ENCODE results near the gene CGB1.

CGB1 gene

GRCh38 chr19:49065905-49066512 is 29.3 kb upstream of the CGB1 start:
- Histone ChIP-seq H3K27me3 (replicated peaks; ENCODE audit: insufficient read depth, low read length) (peaks cover 91% of the 10 kb centered on the region), H3K4me3 (ENCODE audit: low read length) (no peak overlapping the region), H3F3A (ENCODE audit: insufficient read depth, low read length) (no peaks in the 10 kb centered on the region), H2AFZ (ENCODE audit: low read length) (no peak overlapping the region), H3K4me2 (ENCODE audit: low read depth, low read length) (no peak overlapping the region), H4K20me1 (ENCODE audit: insufficient read depth, low read length) (no peaks in the 10 kb centered on the region), H3K79me2 (ENCODE audit: low read length) (no peaks in the 10 kb centered on the region), H3K36me3 (replicated peaks; ENCODE audit: insufficient read depth, low read length) (no peaks in the 10 kb centered on the region), H3K9ac (ENCODE audit: low read length) (no peak overlapping the region), H3K4me1 (ENCODE audit: low read length) (peaks cover 9% of the 10 kb centered on the region), H3K9me3 (replicated peaks; ENCODE audit: insufficient read depth, low read length) (no peaks in the 10 kb centered on the region), H3K27ac (ENCODE audit: low read length) (no peak overlapping the region), H3K9me2 (replicated peaks; ENCODE audit: insufficient read depth, low read length) (no peaks in the 10 kb centered on the region)
- TF ChIP-seq CTCF (IDR thresholded peaks at IDR 0.05; ENCODE audit: low read length) (no peak), EZH2 (optimal IDR thresholded peaks at IDR 0.05; ENCODE audit: low read depth, low read length) (no peak), EZH2phosphoT487 (IDR thresholded peaks at IDR 0.05; ENCODE audit: low read length) (no peak)
- DNase-seq, result no peak

- Histone ChIP-seq H3K9me3 (replicated peaks; ENCODE audit: insufficient read depth, low read length) (no peaks in the 10 kb centered on the region), H3K79me2 (ENCODE audit: low read length) (no peaks in the 10 kb centered on the region), H3K4me2 (ENCODE audit: low read depth, low read length) (peak within 1 kb of the TSS; percentile 27), H3K9me2 (replicated peaks; ENCODE audit: insufficient read depth, low read length) (no peaks in the 10 kb centered on the region), H2AFZ (ENCODE audit: low read length) (no peak within 1 kb of the TSS), H3K27me3 (replicated peaks; ENCODE audit: insufficient read depth, low read length) (peaks cover 91% of the 10 kb centered on the region), H3F3A (ENCODE audit: insufficient read depth, low read length) (no peaks in the 10 kb centered on the region), H3K4me3 (ENCODE audit: low read length) (no peak within 1 kb of the TSS), H3K4me1 (ENCODE audit: low read length) (peaks cover 10% of the 10 kb centered on the region), H3K27ac (ENCODE audit: low read length) (no peak within 1 kb of the TSS), H4K20me1 (ENCODE audit: insufficient read depth, low read length) (no peaks in the 10 kb centered on the region), H3K9ac (ENCODE audit: low read length) (no peak within 1 kb of the TSS), H3K36me3 (replicated peaks; ENCODE audit: insufficient read depth, low read length) (no peaks in the 10 kb centered on the region)
- TF ChIP-seq EZH2 (optimal IDR thresholded peaks at IDR 0.05; ENCODE audit: low read depth, low read length), result no peak
- TF ChIP-seq CTCF (IDR thresholded peaks at IDR 0.05; ENCODE audit: low read length), result no peak
- no peak for TF ChIP-seq EZH2phosphoT487 (IDR thresholded peaks at IDR 0.05; ENCODE audit: low read length)
- no peak for DNase-seq
Observed at GRCh38 chr19:49064768-49065611, 28.3 kb upstream of the CGB1 start, which contains the start of gene NTF4. NTF4 (minus strand) TSS chr19:49064818; CDS start chr19:49061997, 2,821 bp downstream.

- Histone ChIP-seq H3K9me2 (replicated peaks; ENCODE audit: insufficient read depth, low read length) (no peaks in the 10 kb centered on the region), H3K27ac (ENCODE audit: low read length) (no peak overlapping the region), H3F3A (ENCODE audit: insufficient read depth, low read length) (no peaks in the 10 kb centered on the region), H3K4me3 (ENCODE audit: low read length) (no peak overlapping the region), H3K79me2 (ENCODE audit: low read length) (no peaks in the 10 kb centered on the region), H4K20me1 (ENCODE audit: insufficient read depth, low read length) (no peaks in the 10 kb centered on the region), H3K4me1 (ENCODE audit: low read length) (peaks cover 10% of the 10 kb centered on the region), H2AFZ (ENCODE audit: low read length) (no peak overlapping the region), H3K9ac (ENCODE audit: low read length) (no peak overlapping the region), H3K4me2 (ENCODE audit: low read depth, low read length) (no peak overlapping the region; the same call in 1 of the 2 replicates), H3K9me3 (replicated peaks; ENCODE audit: insufficient read depth, low read length) (no peaks in the 10 kb centered on the region), H3K36me3 (replicated peaks; ENCODE audit: insufficient read depth, low read length) (no peaks in the 10 kb centered on the region), H3K27me3 (replicated peaks; ENCODE audit: insufficient read depth, low read length) (peaks cover 89% of the 10 kb centered on the region)
- TF ChIP-seq EZH2 (optimal IDR thresholded peaks at IDR 0.05; ENCODE audit: low read depth, low read length), result no peak
- TF ChIP-seq EZH2phosphoT487 (IDR thresholded peaks at IDR 0.05; ENCODE audit: low read length), result no peak
- no peak for TF ChIP-seq CTCF (IDR thresholded peaks at IDR 0.05; ENCODE audit: low read length)
- no peak for DNase-seq
Observed at GRCh38 chr19:49064029-49064629, 27.4 kb upstream of the CGB1 start.
